EL (cell line): ENCODE data around the gene AIF1.
"Not testable (repeated sequence)": the region's sequence is repeated elsewhere in the genome, so short reads cannot be mapped to it uniquely, and the experiment has no call there.

ENCODE experiments used
- DNase-seq: peaks from one replicate; pipeline ENCODE4 v3.0.0-alpha.2; 2016

Gene AIF1

GRCh38 chr6:31580807-31581433 is 34.1 kb upstream of the AIF1 start:
- peak; percentile 81 for DNase-seq

DNA sequence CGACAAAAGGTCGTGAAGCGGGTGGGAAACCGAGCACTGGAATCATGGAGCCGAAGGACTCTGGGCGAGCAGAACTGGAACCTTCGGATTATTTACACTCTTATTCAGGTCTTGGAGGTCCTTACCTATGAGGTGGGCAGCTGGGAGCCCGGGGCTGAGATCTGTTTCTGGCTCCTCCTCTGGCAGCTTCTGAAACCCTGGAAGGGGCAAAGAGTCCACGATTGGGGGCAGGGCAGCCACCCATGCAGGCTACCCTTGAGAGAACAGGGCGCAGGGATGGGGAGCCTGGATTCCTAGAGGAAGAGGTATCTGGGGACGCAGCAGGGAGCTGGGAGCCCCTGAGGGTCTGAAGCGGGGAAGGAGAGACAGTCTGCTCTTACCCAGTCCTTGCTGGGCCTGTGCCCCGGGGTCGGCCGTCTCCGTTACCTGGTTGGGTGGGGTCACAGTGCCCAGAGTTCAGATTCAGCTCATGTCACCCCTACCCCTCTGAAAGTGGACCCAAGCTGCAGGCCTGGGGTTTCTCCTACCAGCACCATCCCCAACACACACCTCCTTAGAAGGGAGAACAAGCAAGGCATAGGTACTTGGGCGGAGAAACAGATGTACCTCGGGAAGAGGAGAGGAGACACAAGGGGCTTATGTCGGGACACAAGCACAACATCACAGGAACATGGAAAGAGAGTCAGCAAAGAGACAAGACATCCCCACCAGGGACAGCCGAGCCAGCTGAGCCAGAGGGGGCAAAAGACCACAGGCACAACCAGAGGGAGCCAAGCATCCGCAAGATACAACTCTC is 33.4 kb upstream of the AIF1 start:
- DNase-seq = peak; percentile 23

- no peak for DNase-seq
These were observed 32.8 kb upstream of the AIF1 start, which contains the start of gene LTB for GRCh38 chr6:31582230-31582643. LTB (minus strand) TSS chr6:31582424; CDS start chr6:31582417, 7 bp downstream.

- DNase-seq = no peak
These were observed 29.5 kb upstream of the AIF1 start for GRCh38 chr6:31585491-31585890.

DNA sequence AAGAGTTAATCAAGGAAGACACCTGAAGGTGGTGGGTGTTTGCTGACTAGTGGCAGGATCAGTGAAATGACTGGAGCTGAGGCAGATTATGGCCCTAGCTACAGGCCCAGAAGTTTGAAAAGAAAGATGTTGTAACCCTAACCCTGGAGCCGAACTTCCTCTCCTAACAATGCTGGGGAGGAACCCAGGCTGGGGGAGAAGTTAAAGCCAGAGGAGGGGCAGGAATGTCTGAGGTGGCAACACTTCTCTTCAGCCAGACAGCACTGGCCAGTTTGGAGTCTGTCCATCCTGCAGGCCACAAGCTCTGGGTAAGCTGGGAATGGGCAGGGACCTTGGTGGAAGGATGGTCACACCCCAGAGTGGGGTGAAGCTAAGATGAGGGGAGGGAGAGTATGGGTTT is 29.0 kb upstream of the AIF1 start, which contains the start of gene LST1:
LST1 (plus strand) TSS at position 270 of the 400 bp plus-strand sequence. CDS start 1,023 bp downstream, outside the sequence.
- no peak for DNase-seq

DNA sequence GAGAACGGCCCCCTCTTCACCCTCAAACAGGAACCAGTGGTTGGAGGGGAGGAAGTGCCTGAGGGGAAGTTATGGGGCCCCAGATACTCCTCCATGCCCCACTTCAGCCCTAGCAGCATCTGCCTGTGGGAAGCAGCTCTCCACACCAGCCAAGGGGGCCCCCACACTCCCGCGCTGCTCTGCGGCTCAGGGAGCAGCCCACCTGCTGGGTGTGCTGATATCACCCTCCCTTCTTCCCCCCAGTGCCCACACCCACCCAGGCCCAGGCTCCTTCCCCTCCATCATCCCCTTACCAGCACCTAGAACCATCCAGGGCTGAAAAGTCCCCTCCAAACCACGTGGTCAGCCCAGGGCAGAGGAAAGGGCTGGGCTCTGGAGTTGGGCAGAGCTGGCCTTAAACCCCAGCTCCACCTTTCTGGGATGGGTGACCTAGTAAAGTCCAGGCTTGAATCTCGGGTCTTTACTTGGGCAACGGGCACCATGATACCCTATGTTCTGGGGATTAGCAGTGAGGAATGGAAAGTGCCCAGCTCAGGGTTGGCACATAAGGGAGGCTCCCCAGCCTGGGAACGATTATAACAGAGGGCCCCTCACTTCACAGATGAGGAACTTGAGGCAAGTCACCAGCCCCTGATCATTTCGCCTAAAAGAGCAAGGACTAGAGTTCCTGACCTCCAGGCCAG is 28.3 kb upstream of the AIF1 start:
- no peak for DNase-seq

DNA sequence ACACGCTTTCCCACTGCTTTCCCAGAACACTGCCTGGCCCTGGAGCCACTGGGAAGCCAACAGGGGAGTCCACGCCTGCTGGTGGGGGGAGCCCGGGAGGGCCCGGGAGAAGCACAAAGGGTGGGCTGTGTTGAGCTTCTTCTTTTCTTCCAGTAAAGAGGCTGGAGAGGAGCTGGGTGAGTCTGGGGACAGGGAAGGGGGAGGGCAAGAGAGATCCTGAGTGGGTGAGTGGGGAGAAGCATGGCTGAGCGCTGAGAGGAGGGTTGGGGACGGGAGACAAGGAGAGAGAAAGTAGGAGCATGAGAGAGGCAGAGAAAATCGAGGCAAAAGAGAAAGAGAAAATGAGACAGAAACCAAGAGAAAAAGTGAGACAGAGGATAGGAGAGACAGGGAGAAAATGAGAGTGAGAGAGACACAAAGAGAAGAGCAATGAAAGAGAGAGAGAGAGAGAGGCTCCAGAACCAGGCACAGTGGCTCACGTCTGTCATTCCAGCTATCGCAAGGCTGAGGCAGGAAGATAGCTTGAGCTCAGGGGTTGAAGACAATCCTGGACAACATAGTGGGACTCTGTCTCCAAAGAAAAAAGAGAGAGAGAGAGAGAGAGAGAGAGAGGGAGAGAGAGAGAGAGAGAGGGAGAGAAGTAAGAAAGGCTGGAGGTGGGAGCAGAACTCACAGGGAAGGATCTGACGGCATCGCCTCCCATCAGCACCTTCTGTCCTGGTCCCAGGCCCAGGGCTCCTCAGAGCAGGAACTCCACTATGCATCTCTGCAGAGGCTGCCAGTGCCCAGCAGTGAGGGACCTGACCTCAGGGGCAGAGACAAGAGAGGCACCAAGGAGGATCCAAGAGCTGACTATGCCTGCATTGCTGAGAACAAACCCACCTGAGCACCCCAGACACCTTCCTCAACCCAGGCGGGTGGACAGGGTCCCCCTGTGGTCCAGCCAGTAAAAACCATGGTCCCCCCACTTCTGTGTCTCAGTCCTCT is 26.9 kb upstream of the AIF1 start:
- no peak for DNase-seq

- DNase-seq = peak; percentile 34
These were observed 26.0 kb upstream of the AIF1 start for GRCh38 chr6:31588871-31589650.

DNA sequence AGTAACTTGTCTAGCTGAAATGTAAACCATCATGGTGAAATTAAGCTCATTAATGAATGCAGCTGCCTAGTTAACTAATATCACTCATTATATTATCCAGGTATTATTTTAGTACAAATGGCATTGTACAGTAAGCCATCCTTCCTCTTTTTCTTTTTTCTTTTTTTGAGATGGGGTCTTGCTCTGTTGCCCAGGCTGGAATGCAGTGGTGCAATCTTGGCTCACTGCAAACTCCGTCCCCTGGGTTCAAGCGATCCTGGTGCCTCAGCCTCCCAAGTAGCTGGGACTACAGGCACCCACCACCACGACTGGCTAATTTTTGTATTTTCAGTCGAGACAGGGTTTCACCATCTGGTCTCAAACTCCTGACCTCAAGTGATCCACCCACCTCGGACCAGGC is 24.3 kb upstream of the AIF1 start:
- DNase-seq = not testable (repeated sequence)

DNA sequence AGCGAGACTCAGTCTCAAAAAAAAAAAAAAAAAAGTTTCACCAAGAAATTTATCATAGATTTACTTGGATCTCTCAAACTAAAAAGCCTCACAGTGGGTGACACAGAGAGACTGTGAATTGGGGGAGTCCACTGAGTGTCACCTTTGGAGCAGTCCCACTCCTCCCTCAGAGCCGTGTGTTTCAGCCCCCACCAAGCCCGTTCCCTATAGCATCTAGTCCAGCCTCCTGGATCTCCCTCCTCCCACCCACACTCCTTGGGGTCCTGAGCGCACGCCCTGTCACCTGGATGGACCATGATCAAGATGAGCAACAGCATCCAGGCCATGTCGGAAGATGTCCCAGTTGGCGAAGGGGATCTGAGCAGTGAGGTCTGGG is 22.6 kb upstream of the AIF1 start:
- no peak for DNase-seq

- peak; percentile 57 for DNase-seq
These were observed 18.0 kb upstream of the AIF1 start for GRCh38 chr6:31597006-31597405.

- DNase-seq = no peak
These were observed 7.7 kb upstream of the AIF1 start for GRCh38 chr6:31607317-31607716.

GRCh38 chr6:31609519-31610406 is 5.3 kb upstream of the AIF1 start:
- no peak for DNase-seq

DNA sequence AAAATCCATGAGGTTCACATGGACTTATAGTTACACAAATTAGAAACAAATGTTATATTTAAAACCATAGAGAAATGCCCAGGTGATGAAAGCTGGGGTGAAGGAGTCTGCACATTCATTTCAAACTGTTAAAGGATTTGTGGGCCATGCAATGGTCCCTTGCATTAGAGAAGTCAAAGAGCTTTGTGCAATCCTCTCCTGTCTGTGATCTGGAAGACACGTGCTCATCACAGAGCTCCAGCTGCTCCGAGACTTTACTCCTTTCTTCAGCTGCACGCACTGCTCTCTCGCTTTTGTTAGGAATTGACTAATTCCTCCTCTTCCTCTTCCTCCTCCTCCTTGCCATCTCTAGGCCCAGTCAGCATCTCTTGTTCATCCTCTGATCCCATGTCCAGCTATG is 4.1 kb upstream of the AIF1 start:
- DNase-seq = no peak

- no peak for DNase-seq
These were observed 887 bp upstream of the AIF1 start for GRCh38 chr6:31614075-31614619.

DNA sequence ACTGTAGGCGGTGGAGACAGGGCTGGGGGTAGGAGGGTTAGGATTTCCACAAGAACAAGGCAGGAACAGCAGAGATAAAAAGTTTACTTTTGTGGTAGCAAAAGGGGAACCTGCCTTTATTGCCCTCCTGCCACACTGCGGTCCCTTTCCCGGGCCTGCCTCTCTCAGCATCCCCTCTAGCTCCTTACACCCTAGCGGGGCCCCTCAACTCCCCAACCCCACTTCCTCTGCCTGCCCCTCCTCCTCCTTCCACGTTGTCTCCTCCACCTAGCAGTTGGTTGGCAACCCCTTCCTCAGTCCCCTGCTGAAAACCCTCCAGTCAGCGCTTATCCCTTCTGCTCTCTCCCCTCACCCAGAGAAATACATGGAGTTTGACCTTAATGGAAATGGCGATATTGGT is 714 bp downstream of the AIF1 start:
- no peak for DNase-seq

DNA sequence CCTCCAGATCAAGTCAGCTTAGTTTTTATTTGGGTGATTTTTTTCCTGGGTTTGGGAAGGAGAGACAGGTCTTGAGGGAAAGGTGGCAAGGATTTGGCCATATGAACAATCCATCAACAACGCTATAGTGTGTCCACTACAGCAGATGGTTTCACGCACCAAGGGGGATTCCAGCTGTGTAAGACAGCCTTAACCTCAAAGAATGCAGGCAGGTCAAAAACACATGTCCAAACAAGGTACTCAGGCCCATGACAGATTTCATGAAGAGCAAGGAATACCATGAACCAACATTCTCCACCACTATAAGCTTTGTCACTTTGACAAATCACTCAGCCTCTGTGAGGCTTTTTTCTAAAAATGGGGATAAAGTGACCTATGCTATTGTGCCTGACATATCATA is 2.0 kb downstream of the AIF1 start:
- no peak for DNase-seq

- peak; percentile 100 for DNase-seq
These were observed 5.0 kb downstream of the AIF1 start for GRCh38 chr6:31619805-31620585.

- DNase-seq = peak; percentile 81
These were observed 5.7 kb downstream of the AIF1 start, which contains the start of gene PRRC2A for GRCh38 chr6:31620586-31621319. PRRC2A (plus strand) TSS chr6:31620715; CDS start chr6:31622790, 2,075 bp downstream.
